C4-2B (cell line): Measurements from ENCODE around the gene SMO.

Source experiments
- ZFX ChIP-seq: fragments of 450-650 bp; IDR thresholded peaks from 2 replicates; pipeline ENCODE4 v1.6.1; 2017
- TF ChIP-seq, protein P1 (sequence below): fragments of 450-650 bp; conservative IDR thresholded peaks from 2 replicates; pipeline ENCODE4 v1.5.1; 2017; ENCODE audit warnings: mild to moderate bottlenecking

DNA sequence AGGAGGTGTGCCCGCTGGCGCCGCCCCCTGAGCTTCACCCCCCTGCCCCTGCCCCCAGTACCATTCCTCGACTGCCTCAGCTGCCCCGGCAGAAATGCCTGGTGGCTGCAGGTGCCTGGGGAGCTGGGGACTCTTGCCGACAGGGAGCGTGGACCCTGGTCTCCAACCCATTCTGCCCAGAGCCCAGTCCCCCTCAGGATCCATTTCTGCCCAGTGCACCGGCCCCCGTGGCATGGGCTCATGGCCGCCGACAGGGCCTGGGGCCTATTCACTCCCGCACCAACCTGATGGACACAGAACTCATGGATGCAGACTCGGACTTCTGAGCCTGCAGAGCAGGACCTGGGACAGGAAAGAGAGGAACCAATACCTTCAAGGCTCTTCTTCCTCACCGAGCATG is 23.7 kb downstream of the SMO start:
- TF ChIP-seq, protein P1, sequence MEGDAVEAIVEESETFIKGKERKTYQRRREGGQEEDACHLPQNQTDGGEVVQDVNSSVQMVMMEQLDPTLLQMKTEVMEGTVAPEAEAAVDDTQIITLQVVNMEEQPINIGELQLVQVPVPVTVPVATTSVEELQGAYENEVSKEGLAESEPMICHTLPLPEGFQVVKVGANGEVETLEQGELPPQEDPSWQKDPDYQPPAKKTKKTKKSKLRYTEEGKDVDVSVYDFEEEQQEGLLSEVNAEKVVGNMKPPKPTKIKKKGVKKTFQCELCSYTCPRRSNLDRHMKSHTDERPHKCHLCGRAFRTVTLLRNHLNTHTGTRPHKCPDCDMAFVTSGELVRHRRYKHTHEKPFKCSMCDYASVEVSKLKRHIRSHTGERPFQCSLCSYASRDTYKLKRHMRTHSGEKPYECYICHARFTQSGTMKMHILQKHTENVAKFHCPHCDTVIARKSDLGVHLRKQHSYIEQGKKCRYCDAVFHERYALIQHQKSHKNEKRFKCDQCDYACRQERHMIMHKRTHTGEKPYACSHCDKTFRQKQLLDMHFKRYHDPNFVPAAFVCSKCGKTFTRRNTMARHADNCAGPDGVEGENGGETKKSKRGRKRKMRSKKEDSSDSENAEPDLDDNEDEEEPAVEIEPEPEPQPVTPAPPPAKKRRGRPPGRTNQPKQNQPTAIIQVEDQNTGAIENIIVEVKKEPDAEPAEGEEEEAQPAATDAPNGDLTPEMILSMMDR: no peak
- no peak for TF ChIP-seq ZFX
